ENCODE measurements around the gene IL17REL.

IL17REL gene

GRCh38 chr22:50020606-50021005 lies 8.0 kb upstream of the IL17REL start:
- DNase-seq, result no peak

GRCh38 chr22:50019316-50019715 lies 6.8 kb upstream of the IL17REL start:
- DNase-seq, result no peak

GRCh38 chr22:50018608-50019285 lies 6.2 kb upstream of the IL17REL start:
- no peak for DNase-seq

DNA sequence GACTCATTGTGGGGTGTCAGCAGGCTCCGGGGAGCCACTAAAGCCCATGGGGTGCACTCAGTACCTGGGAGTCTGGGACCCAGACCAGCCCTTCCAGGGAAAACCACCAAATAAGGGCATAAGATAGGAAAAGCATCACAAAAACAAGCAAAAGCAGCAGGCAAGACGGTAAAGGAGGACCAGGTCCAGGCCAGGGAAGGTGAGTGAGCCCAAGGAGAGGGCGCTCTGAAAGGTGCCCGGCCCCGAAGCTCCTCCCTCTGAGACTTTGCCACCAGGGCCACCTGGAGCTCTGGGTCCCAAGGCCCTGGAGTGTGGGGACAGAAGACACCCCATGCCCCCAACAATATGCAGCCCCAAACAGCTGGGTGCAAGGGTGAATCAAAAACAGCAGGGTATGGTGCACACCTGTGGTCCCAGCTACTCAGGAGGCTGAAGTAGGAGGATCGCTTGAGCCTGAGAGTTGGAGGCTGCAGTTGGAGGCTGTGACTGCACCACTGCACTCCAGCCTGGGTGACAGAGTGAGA lies 5.2 kb upstream of the IL17REL start:
- DNase-seq, result no peak

GRCh38 chr22:50016988-50017700 lies 4.6 kb upstream of the IL17REL start:
- no peak for DNase-seq

GRCh38 chr22:50016308-50016987 lies 3.9 kb upstream of the IL17REL start:
- no peak for DNase-seq

DNA sequence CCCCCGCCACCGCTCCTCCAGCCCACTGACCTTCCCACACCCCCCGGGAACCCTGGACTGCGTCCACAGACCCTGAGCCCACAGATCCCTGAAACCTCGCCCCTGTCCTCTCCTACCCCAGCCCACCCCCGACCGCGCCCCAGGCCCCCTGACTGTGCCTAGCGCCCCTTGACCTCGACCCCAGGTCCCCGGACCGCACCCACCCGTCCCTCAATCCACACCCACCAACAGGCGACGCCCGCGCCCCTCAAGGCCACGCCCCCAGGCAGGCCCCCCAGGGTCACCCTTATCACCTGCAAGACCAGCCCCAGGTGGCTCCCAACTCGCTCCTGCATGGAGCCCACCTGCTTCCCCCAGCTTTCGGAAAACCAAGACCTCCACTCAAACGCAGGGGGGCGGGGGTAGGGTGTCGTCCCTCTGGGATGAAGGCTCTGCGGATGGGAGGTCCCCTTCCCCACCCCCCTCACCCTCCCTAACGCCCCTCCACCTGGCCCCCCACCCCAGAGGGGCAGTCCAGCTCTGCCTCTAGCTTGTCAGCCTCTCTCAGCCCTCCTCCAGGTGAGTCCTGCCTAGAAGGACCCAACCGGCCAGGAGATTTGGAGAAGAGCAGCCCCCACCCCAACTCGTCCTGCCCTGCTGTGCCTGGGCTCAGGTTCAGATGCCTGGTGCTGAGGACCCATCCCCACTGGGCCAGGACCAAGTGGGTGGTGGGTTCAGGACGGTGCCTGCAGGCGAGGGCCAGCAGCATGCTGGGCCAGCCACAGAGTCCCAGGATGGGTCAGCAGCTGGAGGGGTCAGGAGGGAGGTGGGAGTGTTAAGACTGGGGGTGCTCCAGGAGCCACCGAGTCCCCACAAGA lies 3.1 kb upstream of the IL17REL start:
- DNase-seq, result no peak

- no peak for DNase-seq
Observed at GRCh38 chr22:50014655-50015401, 2.3 kb upstream of the IL17REL start.

DNA sequence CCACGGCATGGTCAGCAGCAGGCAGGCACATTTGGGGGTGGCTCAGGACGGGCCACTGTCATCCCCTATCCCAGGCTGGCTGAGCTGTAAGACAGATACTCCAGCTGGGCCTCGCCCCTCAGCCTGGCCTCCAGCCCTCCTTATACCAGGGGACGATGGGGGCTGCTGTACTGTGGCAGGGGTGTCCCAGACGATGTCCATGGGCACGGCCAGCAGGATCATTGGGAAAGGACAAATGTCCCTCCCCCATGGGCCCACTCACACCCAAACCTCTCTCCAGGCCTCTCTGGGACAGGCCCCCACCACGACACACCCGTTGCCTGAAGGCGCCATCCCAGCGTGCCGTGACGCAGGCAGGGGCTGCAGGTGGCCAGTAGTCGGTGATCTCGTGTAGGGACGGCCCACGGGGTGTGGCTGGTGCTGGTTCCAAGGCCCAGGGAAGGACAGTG lies 1.5 kb upstream of the IL17REL start:
- DNase-seq, result no peak

- DNase-seq, result no peak
Observed at GRCh38 chr22:50011447-50012210, 936 bp downstream of the IL17REL start.

DNA sequence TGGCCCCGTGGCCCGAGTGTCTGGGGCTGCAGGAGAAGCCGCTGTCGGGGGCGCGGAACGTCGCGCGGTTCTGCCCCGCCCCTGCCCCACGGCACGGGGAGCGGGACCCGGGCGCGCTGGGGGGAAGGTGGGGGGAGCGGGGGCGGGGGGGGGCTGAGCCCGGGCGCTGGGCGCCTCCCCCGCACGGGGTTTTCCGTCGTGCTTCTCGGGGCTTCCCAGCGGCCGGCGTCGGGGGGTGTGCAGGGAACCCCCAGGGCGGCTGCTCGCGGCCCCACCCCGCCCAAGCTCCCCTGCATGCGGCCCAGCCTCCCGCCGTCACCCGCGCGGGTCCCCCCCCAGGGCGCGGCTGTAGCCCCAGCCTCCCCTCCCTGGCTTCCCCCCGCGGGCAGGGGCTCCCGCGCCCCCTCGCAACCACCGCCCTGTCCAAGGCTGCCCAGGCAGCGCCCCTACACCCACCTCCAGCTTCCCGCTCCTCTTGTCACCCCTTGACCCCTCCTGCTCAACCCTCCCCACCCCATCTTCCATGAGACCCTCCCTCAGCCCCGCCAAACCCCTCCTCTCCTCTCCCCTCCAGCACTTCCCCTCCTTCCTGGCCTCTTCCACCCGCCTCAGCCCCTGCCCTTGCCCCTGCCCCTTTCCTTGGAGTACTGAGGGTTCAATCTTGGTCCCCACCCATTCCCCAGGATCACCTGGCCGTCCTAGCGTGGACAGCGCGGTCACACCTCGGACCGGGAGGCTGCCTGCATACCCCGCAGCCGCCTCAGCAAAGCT lies 1.7 kb downstream of the IL17REL start:
- DNase-seq, result no peak

- DNase-seq, result no peak
Observed at GRCh38 chr22:50009765-50010675, 2.5 kb downstream of the IL17REL start.

DNA sequence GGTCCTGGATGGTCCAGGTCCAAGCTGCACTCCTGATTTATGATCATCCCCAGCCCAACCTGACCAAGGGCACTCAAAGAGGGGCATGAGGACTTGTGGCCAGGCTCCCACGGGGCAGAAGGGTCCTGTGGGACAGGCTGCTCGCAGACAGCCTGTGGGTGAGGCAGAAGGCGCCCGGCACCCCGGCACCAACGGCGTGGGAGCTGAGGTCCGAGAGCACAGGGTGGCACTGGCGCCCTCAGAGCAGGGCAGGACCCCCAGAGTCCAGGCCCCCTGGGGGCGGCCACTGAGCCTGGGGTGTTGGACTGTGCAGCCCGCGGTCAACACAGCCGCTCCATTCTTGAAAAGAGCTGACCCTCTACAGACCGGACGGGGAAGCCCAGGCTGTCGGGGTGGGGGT lies 3.3 kb downstream of the IL17REL start:
- no peak for DNase-seq

GRCh38 chr22:50008151-50009040 lies 4.2 kb downstream of the IL17REL start:
- DNase-seq, result no peak

GRCh38 chr22:50007057-50007511 lies 5.5 kb downstream of the IL17REL start:
- DNase-seq, result no peak

GRCh38 chr22:50004918-50005317 lies 7.6 kb downstream of the IL17REL start:
- DNase-seq, result no peak

GRCh38 chr22:50002791-50003190 lies 9.8 kb downstream of the IL17REL start:
- no peak for DNase-seq
